ENCODE data around the gene LAMC1.

DNA sequence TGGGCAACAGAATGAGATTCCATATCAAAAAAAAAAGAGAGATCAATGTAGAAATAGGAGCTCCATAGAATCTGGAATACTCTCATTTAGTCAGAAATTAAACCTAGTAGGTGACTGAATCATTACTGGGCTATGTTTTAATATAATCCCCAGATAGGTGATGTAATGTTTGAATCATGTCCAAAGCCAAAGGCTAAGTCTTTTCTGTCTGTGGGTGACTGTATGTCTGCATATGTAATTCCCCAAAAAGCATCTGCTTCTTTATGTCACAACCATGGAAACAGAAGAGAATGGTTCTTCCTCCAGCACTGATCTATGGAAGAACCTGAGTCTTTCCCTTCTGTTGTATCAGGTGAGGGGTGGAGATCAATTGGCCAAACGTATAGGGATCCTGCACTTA lies 168.6 kb downstream of the LAMC1 start:
- TF ChIP-seq EZH2 (IDR thresholded peaks at IDR 0.05; ENCODE audit: low read length): no peak
- TF ChIP-seq, protein P1, sequence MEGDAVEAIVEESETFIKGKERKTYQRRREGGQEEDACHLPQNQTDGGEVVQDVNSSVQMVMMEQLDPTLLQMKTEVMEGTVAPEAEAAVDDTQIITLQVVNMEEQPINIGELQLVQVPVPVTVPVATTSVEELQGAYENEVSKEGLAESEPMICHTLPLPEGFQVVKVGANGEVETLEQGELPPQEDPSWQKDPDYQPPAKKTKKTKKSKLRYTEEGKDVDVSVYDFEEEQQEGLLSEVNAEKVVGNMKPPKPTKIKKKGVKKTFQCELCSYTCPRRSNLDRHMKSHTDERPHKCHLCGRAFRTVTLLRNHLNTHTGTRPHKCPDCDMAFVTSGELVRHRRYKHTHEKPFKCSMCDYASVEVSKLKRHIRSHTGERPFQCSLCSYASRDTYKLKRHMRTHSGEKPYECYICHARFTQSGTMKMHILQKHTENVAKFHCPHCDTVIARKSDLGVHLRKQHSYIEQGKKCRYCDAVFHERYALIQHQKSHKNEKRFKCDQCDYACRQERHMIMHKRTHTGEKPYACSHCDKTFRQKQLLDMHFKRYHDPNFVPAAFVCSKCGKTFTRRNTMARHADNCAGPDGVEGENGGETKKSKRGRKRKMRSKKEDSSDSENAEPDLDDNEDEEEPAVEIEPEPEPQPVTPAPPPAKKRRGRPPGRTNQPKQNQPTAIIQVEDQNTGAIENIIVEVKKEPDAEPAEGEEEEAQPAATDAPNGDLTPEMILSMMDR (optimal IDR thresholded peaks at IDR 0.05 in 1 of 3, IDR thresholded peaks at IDR 0.05 in 1 of 3, conservative IDR thresholded peaks at IDR 0.05 in 1 of 3; ENCODE audit: extremely low read depth in 1 of 3, insufficient read depth in 2 of 3, low read length in 3 of 3): no peak

Data from keratinocyte (primary cell).